GM13977 (cell line): ENCODE data around the gene DNAH1.

Source experiments
- DNase-seq: peaks from one replicate; pipeline ENCODE4 v3.0.0; 2012; ENCODE audit warnings: low spot score
- in situ Hi-C: fragments of 300-500 bp; cut with MboI; formaldehyde crosslinking; loops from one replicate; pipeline ENCODE4 v1.12.0; 2022; ENCODE audit warnings: low sequenced_read_pairs, low pct_unique_long_range_greater_than_20kb, mixed read lengths, inconsistent platforms; ENCODE audit not compliant: unreplicated experiment
- TF ChIP-seq, protein P1 (sequence below): IDR thresholded peaks from 2 replicates; pipeline ENCODE4 v1.5.1; 2012; ENCODE audit warnings: mild to moderate bottlenecking, control low read depth; ENCODE audit not compliant: insufficient read depth; ENCODE audit errors: extremely low read depth, missing control alignments

The DNAH1 gene

DNA sequence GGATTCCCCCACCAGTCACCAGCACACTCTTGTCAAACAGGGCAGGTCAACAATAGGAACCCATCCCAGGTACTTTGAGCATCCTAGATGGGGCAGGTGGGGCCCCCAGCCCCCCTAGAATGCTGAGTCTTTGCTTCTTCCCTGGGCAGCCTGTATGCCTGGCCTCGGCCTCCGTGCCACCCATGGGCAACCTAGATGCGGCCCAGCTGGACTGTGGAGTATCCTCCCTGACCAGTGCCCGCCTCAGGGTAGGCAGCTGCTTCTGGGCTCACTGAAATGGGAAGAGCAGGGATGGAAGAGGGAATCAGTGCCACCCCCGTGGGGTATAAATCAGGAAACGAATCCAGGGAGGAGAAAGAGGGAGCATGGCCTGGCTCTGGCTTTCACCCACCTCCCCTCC, 10.9 kb downstream of the DNAH1 start:
- no peak for DNase-seq
- TF ChIP-seq, protein P1, sequence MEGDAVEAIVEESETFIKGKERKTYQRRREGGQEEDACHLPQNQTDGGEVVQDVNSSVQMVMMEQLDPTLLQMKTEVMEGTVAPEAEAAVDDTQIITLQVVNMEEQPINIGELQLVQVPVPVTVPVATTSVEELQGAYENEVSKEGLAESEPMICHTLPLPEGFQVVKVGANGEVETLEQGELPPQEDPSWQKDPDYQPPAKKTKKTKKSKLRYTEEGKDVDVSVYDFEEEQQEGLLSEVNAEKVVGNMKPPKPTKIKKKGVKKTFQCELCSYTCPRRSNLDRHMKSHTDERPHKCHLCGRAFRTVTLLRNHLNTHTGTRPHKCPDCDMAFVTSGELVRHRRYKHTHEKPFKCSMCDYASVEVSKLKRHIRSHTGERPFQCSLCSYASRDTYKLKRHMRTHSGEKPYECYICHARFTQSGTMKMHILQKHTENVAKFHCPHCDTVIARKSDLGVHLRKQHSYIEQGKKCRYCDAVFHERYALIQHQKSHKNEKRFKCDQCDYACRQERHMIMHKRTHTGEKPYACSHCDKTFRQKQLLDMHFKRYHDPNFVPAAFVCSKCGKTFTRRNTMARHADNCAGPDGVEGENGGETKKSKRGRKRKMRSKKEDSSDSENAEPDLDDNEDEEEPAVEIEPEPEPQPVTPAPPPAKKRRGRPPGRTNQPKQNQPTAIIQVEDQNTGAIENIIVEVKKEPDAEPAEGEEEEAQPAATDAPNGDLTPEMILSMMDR = no peak
- in situ Hi-C loops = no loop called here

DNA sequence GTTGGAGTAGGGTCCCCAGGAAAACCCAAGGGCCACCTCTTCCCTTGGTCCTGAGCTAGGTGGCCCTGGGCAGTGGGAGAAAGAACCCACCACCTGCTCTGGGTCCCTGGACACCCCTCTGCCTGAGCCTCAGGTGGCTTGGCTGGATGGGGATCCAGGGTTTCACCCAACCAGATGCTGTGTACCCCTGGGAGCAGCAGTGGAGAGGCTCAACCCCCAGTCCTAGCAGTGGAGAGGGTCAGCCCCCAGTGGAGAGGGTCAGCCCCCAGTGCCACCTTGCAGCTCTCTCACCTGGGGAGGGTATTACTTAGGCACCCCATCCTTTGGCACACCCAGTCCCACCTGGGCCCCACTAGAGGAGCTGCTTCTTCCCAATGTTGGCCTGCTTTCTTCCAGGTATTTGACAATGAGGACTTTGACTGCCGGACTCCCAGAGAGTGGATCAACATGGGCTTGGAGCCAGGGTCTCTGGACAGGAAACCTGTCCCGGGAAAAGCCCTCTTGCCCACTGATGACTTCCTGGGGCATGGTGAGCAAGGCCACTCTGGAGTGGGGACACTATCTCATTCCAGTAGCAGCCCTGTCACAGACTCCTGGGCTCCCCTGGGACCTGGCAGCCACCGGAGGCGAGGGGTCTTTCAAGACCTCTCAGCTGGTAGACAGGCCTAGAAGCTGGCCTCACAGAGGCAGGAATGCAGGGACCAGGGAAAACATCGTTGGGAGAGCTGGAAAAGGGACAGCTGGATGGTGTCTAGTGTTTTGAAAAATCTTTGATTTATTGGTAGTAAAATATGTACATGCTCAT, 11.6 kb downstream of the DNAH1 start:
- TF ChIP-seq, protein P1 = no peak
- in situ Hi-C loops = no loop called here
- DNase-seq = no peak

DNA sequence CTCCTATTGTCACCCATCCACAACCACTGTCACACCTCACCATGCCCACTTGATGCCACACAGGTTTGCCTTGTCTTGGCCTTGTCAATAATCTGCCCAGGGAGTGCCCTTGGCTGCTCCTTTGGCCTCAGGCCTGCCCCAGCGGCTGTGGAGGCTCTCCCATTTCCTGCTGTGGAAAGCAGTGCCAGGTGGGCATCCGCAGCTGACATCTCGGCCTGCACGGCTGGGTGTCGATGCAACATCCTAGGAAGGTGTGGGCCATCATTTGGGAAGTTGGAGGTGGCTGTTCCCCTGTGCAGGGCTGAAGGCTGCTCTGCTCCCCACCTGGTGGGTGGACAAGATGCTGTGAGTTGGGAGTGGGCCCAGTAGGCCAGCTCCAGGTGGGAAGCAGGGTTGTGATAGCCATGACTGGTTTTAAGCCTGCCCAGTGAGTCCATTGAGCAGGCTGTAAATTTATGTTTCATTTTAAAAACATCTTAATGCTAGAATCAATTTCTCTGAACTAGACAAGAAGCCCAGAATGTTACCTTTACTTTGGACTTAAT, 12.5 kb downstream of the DNAH1 start:
- TF ChIP-seq, protein P1 = no peak
- no peak for DNase-seq
- in situ Hi-C loops = no loop called here

DNA sequence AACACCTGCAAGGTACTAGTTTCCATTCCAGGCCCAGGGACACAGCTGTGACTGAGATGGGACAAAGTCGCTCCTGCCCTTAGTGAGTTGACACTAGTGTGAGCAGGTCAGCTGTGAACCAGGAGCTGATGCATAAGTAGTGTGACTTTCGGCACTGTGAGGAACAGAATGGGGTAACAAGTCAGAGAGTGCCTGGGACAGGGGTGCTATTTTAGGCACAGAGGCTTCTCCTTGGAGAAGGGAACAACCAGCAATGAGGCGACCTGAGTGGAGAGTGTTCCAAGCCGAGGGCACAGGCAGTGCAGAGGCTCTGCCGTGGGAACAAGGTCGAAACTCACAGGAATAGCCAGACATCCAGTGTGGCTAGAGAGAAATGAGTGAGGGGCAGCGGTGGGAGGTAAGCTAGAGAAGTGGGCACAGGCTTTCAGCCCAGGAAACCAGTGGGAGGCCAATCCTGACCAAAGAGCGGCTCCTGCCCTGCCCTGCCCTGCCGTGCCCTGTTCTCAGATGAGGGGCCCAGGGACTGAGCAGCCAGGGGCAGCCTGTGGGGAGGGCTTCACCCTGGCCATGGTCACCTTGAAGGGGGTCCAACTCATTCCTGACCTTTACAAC, 14.2 kb downstream of the DNAH1 start:
- DNase-seq = no peak
- in situ Hi-C loops = no loop called here
- TF ChIP-seq, protein P1 = no peak

DNA sequence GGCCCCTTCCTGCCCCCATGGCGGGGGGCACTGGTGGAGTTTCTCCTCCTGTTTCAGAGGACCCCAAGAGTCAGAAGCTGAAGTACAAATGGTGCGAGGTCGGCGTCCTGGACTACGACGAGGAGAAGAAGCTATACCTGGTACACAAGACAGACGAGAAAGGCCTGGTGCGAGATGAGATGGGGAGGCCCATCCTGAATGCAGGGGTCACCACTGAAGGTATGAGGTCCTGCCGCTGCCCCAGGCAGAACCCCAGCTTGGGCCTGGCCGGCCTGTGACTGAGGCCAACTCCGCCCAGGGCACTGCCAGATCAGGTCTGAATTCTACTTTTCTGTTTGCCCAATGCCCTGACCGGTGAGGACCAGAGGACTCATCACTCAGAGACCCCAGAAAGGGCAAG, 15.0 kb downstream of the DNAH1 start:
- TF ChIP-seq, protein P1 = no peak
- in situ Hi-C loops = no loop called here
- DNase-seq = no peak

DNA sequence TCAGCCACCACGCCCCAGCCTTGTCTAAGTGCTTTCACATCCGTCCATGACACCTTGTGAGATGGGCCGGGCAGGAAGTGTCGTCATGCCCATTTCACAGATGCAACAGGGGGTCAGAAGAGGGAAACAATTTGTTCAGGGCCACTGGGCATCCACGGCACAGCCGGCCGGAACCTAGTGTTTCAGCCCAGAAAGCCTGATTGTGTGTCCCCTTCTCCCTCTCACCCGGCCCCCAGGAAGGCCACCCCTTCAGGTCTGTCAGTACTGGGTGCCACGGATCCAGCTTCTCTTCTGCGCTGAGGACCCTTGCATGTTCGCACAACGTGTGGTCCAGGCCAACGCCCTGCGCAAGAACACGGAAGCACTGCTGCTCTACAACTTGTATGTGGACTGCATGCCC, 15.8 kb downstream of the DNAH1 start:
- no peak for DNase-seq
- TF ChIP-seq, protein P1 = no peak
- in situ Hi-C loops = no loop called here
